HG03095 (cell line): ENCODE results near the gene RORB.
"Not testable (repeated sequence)": the region's sequence is repeated elsewhere in the genome, so short reads cannot be mapped to it uniquely, and the experiment has no call there.

Experiments used
- ATAC-seq: cut with Tn5 transposase; IDR thresholded peaks from one replicate; pipeline ENCODE4 v1.9.1; 2021; ENCODE audit warnings: moderate library complexity; ENCODE audit not compliant: unreplicated experiment

The RORB gene

GRCh38 chr9:74512416-74512815 is 15.3 kb downstream of the RORB start:
- ATAC-seq = no peak

GRCh38 chr9:74513221-74513620 is 16.1 kb downstream of the RORB start:
- ATAC-seq = no peak

- no peak for ATAC-seq
Measured at GRCh38 chr9:74517188-74517587, 20.1 kb downstream of the RORB start.

- ATAC-seq = no peak
Measured at GRCh38 chr9:74519419-74519818, 22.3 kb downstream of the RORB start.

DNA sequence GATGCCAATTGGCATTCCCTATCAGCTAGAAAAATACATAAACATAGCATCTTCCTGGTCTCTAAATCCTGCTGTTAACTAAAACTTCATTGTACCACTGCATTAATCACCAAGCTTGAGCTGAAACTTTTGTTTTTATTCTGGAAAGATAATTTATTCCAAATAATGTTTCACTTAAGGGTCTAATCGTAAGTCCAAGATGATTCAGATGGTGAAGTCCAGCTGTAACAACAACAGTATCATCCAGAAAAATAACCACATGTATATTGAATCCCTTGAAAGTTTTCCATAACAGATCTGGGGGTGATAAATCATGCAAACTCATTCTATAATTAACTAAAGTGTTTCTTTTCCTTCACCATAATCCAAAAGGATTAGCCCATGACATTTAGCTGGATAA is 23.9 kb downstream of the RORB start:
- no peak for ATAC-seq

DNA sequence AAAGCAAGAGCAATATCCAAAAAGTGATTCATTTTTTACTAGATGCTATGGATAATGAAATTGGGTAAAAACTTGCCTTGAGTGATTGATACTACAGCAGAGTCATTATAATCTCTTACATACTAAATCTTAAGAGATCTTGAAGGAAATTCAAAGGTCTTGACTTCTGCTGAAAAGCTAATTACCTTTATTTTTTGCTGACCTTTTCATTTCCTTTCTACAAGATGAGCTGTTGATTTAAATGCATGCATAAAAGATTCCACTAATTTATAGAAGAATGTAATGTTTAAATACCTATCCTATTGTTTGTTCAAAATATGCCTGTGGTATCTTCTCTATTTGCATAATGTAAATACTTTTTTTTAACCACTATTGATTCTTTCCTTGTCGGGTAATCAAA is 27.2 kb downstream of the RORB start:
- no peak for ATAC-seq

DNA sequence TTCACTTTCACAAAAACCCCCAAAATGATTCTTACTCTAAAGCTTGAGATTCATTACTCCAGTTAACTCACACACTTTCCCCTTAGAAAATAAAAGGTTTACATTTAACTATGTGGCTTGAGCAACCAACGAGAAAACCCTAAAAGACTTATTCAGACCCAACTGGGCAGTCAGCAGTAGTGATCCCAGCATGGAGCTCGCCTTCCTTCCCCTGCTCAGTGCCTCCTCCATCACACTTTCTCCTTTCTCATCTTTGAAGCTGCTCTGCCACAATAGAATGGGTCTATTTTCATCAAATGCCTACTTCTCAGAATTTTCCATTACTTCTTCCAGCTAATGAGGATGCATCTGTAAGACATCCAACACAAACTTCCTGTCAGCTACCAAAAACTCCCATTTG is 29.1 kb downstream of the RORB start:
- ATAC-seq = no peak

GRCh38 chr9:74527718-74528117 is 30.6 kb downstream of the RORB start:
- ATAC-seq = no peak

DNA sequence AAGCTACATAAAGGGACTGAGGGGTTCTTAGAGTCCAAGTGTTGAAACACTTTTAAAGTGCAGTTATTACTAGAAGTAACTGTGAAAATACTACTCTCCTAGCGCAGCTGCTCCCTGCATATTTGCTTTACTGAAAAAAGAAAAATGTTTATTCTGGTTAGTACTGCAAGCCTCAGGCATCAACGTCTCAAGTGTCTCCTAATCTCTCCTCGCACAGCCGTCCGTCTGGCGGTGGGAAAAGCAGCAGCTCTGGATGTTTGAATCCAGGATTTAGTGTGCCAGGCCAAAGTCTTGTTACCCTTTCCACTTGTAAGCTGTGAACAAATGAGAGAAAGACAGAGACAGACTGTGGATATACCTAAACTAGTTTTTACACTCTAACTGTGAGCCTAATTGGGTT is 31.1 kb downstream of the RORB start:
- ATAC-seq = no peak

GRCh38 chr9:74530458-74530857 is 33.3 kb downstream of the RORB start:
- ATAC-seq = not testable (repeated sequence)

DNA sequence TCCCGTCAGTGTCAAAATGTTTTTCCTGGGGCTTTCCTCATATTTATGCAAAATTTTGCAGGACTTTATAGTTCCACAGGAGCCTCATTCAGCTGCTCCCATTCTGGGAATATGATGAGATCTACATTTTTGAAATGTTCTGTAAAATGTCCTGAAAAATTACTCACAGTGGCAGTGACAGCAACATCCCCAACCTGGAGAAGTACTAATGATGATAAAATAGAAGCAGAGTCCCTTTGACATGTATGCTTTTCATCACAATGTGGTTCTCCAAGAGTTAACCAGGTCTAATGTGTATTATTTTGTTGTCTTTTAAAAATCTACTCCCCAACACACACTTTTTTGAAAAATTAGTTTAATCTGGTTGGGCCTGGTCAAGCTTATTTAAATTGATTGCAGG is 36.1 kb downstream of the RORB start:
- no peak for ATAC-seq

GRCh38 chr9:74534841-74535240 is 37.7 kb downstream of the RORB start:
- no peak for ATAC-seq

DNA sequence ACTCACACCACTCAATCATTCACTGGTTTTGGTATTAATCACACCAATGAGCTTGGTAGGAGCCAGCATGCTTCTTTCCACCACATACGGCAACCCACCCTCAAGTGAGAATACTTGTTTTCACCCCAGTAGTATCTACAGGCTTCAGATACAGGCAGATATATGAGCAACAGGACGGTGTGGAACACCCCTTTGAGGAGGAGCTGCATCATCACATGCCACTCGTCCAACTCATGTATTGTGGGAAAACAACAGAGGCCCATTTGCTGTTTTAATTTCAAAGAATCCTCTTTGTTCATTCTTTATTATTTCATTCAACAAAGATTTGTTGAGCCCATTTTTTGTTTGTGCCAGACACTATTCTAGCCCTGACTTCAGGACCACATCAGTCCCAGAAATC is 46.0 kb downstream of the RORB start:
- no peak for ATAC-seq

GRCh38 chr9:74551266-74551665 is 54.1 kb downstream of the RORB start:
- no peak for ATAC-seq

DNA sequence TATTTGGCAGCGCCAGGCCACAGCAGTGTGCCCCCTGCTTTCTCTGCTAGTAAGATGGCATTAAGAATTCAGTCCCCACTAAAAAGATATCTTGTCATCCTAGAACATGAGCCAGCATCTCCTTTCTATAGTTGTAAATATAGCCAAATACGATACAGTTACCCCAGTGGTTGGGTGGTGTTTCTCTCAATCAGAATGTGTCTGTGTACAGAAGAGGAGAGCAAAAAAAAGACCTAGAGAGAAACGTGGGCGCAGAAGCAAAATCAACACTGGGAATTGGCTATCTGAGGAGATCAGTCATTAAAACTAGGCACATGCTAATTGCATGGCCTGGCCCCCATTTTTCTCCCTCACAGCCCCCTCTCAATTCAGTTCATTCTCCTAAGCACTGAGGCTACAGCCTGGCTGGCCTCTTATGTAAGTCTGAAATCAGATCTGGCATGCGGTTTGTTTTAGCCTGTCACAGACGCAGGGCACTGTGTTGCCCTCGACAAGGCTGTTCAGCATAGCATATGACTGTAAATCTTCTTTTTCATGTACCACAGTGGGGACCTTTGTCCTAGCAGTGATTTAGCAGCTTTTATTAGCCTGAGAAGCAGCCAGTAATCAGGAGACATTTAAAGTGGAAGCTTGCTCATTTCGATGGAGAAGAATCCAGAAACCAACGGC is 57.8 kb downstream of the RORB start:
- no peak for ATAC-seq

DNA sequence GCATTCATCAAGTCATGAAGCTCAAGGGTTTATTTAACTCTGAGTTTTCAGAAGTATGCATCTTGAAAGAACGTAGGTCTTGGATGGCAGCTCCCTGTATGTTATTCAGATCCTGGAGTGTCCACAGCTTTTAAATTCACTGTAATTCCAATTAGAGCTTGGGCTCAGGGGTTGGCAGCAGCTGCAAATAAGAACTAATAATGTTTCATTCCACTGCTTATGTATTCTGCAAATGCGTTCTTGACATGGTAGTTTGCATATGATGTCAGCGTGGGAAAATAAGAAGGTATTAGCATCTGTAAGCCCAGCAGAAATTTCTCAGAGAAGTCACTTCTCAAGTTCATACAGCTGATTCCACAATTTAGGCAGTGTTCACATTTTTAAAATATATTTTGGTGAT is 58.4 kb downstream of the RORB start:
- ATAC-seq = no peak

- ATAC-seq = peak; percentile 84
Measured at GRCh38 chr9:74556685-74557084, 59.5 kb downstream of the RORB start.

DNA sequence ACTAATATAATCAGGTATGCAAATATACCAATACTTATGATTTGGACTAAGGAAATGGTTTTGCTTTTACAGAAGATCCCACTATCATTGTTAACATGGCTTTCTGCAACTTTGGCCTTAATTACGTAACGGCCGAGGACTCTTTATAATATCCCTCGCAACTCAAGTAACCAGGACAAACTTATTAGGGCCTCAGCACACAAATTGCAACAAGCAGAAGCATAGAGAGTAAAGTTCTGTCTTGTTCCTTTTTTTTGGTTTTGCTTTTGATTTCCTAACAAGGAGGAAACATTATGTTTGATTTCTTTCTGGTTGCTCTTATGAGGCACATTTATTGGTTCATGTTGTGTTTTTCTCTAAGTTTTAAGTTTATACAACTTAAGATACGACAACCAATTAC is 60.4 kb downstream of the RORB start:
- peak; percentile 25 for ATAC-seq

GRCh38 chr9:74562611-74563010 is 65.5 kb downstream of the RORB start:
- ATAC-seq = no peak

- ATAC-seq = no peak
Measured at GRCh38 chr9:74570879-74571512, 73.9 kb downstream of the RORB start.

DNA sequence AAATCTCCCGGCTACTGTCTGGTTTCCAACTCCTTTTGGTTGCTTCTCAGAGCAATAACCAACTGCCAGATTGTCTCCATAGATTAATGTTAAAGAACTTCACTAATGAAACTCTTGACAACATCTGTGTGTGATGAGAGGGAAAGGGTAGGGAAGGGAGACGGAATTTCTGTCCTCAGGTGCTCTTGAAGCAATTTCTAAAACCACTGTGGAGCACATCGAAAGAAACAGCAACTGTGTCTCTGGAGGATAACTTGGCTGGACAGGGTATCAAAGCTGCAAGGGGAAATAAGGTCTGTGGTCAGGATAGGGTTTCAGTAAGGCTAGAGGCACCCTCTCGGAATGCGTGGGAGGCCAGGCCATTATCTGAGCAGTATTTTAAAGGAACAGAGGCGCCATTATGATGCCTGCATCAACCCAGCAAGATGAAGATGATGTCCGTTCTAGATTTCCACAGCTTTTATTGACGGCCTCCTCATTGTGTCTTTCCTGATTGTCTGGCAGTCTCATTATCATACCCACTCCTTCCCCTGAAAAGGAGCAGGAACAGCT is 76.6 kb downstream of the RORB start:
- peak; percentile 63 for ATAC-seq

DNA sequence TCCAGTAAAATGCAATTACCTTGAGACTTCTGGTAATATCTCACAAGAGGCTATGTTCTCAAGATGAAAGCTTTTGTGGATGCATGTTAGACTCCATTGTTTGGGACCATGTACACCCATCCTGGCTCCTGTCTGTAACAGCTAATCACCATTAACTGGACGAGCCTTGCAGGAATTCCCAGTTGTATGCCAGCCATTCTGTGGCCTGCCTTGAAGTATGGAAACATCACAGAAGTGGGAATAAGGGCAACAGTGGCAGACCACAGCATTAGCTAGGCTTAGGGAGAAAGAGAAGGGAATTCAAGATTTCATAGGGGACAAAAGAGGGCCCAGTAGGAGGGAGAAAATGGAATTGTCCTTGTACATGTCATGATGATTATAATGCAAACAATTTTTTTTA is 79.0 kb downstream of the RORB start:
- ATAC-seq = no peak

DNA sequence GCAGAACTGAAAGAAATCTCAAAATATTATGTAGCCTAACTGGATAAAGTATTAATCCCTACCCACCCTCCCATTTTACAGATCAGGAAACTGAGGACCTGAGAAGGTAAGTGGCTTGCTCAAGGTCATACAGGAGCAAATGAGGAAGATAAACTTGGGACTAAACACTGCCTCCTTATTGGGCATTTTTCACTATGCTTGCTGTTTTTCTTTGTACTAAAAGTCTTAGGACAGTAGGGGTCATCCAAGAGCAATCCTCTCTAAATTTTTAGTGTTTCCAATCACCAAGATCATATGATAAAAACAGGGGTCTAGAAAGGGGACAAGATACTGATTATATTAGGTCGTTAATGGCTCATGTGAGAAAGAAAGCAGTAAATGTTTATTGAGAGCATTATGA is 80.8 kb downstream of the RORB start:
- no peak for ATAC-seq
